ENCODE data around the gene MAP2K3.

MAP2K3 gene

GRCh38 chr17:21242780-21243515, 41.6 kb upstream of the MAP2K3 start:
- TF ChIP-seq ZNF341 (tag by site-specific recombination; IDR thresholded peaks at IDR 0.05; ENCODE audit: low read depth) (no peak), ZIC2 (tag by site-specific recombination; IDR thresholded peaks at IDR 0.05) (peak; percentile 63)
- POLR2A ChIA-PET: no interaction called here
- no peak overlapping the region for H3K4me3 ChIP-seq (ENCODE audit: low read depth, low read length)
- H3K9me3 ChIP-seq (ENCODE audit: control insufficient read depth, insufficient read depth, low read depth, low read length): no peaks in the 10 kb centered on the region
- no peak overlapping the region for H3K27ac ChIP-seq (ENCODE audit: extremely low read depth, low read depth, low read length)
- CTCF ChIA-PET: no interaction called here
- H3K36me3 ChIP-seq (ENCODE audit: control insufficient read depth in 2 of 2, insufficient read depth in 1 of 2, low read length in 2 of 2): peaks cover 0 to 12% of the 10 kb centered on the region in 2 experiments; a peak in 2 of 3 replicates
- no peaks in the 10 kb centered on the region; the same call in 1 of the 2 replicates for H3K4me1 ChIP-seq (ENCODE audit: control insufficient read depth, insufficient read depth, low read length)

DNA sequence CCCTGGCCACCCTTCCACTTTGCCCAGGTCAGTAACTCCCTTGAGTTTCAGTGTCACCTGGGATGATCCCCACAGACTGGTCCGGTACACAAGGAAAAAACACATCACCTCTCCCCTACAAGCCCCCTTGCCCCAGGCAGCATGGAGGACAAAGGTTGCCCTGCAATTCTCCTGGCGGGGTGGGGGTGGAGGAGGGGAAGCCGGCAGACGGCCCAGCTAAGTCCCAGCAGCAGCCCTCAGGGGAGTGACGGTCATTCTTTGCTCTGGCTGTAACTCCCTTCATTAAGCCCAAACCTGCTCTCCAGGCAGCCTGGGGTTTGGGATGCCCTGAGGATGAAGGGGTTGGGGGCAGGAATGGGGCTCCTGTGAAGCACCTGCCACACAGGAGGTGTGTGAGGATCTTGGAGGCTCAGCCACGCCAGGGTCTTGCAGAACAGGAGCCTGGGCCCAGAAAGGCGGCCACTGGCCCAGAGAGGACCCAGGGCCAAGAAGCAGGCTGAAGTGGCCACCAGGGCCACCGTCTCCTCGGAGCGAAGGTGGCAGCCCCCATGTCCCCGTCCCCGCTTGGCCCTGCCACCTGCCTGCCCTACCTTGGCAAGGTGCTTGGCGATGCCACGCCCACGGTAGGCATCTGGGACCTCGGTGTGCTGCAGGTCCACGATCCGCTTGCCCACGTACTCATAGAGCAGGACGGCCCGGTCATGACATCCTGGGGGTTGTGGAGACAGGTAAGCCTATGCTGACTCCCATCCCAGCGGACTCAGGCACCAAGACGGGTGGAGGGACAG, 40.8 kb upstream of the MAP2K3 start:
- TF ChIP-seq ZNF354C (tag by site-specific recombination; IDR thresholded peaks at IDR 0.05; ENCODE audit: borderline replicate concordance, low read depth) (no peak), ZNF560 (tag by site-specific recombination; IDR thresholded peaks at IDR 0.05; ENCODE audit: borderline replicate concordance) (no peak), SETDB1 (IDR thresholded peaks at IDR 0.05; ENCODE audit: insufficient read length, low read length) (no peak), INSM2 (tag by site-specific recombination; IDR thresholded peaks at IDR 0.05) (no peak), PRDM10 (tag by site-specific recombination; IDR thresholded peaks at IDR 0.05) (no peak)
- TF ChIP-seq, protein P1, sequence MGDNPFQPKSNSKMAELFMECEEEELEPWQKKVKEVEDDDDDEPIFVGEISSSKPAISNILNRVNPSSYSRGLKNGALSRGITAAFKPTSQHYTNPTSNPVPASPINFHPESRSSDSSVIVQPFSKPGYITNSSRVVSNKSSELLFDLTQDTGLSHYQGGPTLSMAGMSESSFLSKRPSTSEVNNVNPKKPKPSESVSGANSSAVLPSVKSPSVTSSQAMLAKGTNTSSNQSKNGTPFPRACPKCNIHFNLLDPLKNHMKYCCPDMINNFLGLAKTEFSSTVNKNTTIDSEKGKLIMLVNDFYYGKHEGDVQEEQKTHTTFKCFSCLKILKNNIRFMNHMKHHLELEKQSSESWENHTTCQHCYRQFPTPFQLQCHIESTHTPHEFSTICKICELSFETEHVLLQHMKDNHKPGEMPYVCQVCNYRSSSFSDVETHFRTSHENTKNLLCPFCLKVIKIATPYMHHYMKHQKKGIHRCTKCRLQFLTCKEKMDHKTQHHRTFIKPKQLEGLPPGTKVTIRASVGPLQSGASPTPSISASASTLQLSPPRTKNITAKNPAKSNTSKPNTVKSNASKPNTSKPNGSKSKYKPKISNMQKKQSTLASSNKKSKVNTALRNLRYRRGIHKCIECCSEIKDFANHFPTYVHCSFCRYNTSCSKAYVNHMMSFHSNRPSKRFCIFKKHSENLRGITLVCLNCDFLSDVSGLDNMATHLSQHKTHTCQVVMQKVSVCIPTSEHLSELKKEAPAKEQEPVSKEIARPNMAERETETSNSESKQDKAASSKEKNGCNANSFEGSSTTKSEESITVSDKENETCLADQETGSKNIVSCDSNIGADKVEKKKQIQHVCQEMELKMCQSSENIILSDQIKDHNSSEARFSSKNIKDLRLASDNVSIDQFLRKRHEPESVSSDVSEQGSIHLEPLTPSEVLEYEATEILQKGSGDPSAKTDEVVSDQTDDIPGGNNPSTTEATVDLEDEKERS (tag by site-specific recombination; IDR thresholded peaks at IDR 0.05): no peak
- H3K4me1 ChIP-seq (ENCODE audit: control insufficient read depth, insufficient read depth, low read length): no peaks in the 10 kb centered on the region; the same call in 1 of the 2 replicates

GRCh38 chr17:21245639-21246084, 38.8 kb upstream of the MAP2K3 start:
- ChIA-PET POLR2A (interaction anchor here (0.6 to 0.9 kb wide), 2 partner anchors 15 to 30 kb away, joined by 3 to 4 read pairs; no protein-coding TSS in a partner anchor), CTCF (interaction anchor here (2.0 kb wide), 1 partner anchor 8 kb away, joined by 6 read pairs; no protein-coding TSS in a partner anchor)
- TF ChIP-seq ZNF654 (tag by site-specific recombination; IDR thresholded peaks at IDR 0.05; ENCODE audit: low read depth) (no peak), ZIC2 (tag by site-specific recombination; IDR thresholded peaks at IDR 0.05) (peak; percentile 95)
- Histone ChIP-seq H3K4me1 (ENCODE audit: control insufficient read depth, insufficient read depth, low read length) (no peaks in the 10 kb centered on the region), H3K27ac (ENCODE audit: extremely low read depth, low read depth, low read length) (no peak overlapping the region), H3K9me3 (ENCODE audit: control insufficient read depth, insufficient read depth, low read depth, low read length) (no peaks in the 10 kb centered on the region), H3K36me3 (ENCODE audit: control insufficient read depth in 2 of 2, insufficient read depth in 1 of 2, low read length in 2 of 2) (peaks cover 0 to 12% of the 10 kb centered on the region in 2 experiments; a peak in 2 of 3 replicates), H3K4me3 (ENCODE audit: low read depth, low read length) (no peak overlapping the region)

More for the DNA sequence above, 40.8 kb upstream of the MAP2K3 start:
- no peaks in the 10 kb centered on the region for H3K9me3 ChIP-seq (ENCODE audit: control insufficient read depth, insufficient read depth, low read depth, low read length)
- no peak overlapping the region for H3K4me3 ChIP-seq (ENCODE audit: low read depth, low read length)
- CTCF ChIA-PET: no interaction called here
- POLR2A ChIA-PET: no interaction called here
- peaks cover 0 to 12% of the 10 kb centered on the region in 2 experiments; a peak in 2 of 3 replicates for H3K36me3 ChIP-seq (ENCODE audit: control insufficient read depth in 2 of 2, insufficient read depth in 1 of 2, low read length in 2 of 2)
- H3K27ac ChIP-seq (ENCODE audit: extremely low read depth, low read depth, low read length): no peak overlapping the region

All from HEK293 (cell line).